GM23338 (cell line): ENCODE measurements around the gene ZNF792. TPM values are rescaled to one million over a fixed set of nuclear protein-coding genes. Genes with fewer than 3 reads are reported as not detected.

ENCODE experiments used
- CREB1 ChIP-seq: fragments of 250-450 bp; sonication (Bioruptor Pico); IDR thresholded peaks from 2 replicates; pipeline ENCODE4 v1.5.0; 2020; ENCODE audit warnings: low read depth, mild to moderate bottlenecking, moderate library complexity
- CTCF ChIP-seq, 2 experiments: fragments of 200-600 bp in 1 of 2; sonication (generic) in 1 of 2; conservative IDR thresholded peaks; 2 replicates each; pipeline versions ENCODE4 v1.5.1 to v1.6.1; 2016 to 2017; ENCODE audit warnings: antibody characterized with exemption in 2 of 2, low read depth in 2 of 2, mild to moderate bottlenecking in 2 of 2, moderate library complexity in 1 of 2
- ETS1 ChIP-seq: IDR thresholded peaks from 2 replicates; pipeline ENCODE4 v1.6.1; 2016; ENCODE audit warnings: antibody characterized with exemption
- polyA plus RNA-seq: library from polyadenylated mRNA; unstranded; fragments of >200 nt; fragmentation: Nextera tagmentation; extraction: Ambion mirVana; gene quantifications from 2 replicates; pipeline ENCODE4 v1.2.1, GENCODE V29; 2016
- total RNA-seq: library from RNA; depleted of rRNA; stranded (reverse); fragments of >200 nt; shearing (Covaris generic); gene quantifications from 2 replicates; pipeline ENCODE4 v1.2.3, GENCODE V29; 2014; rRNA removed

ZNF792 gene
- total and polyA plus RNA-seq, 2 experiments from 2014 or later: 1.3 to 12.8 TPM

- TF ChIP-seq ETS1: no peak
- no peak for TF ChIP-seq CREB1
- no peak for TF ChIP-seq CTCF (conservative IDR thresholded peaks at IDR 0.05; ENCODE audit: low read depth in 2 of 2)
Measured at GRCh38 chr19:34910770-34911169, 53.3 kb downstream of the ZNF792 start (continued).

Other genes with a start within 250 kb of the ZNF792 start
- 18.9 and 19.8 TPM in 2 replicates for gene ZNF181, start 230.0 kb downstream of the ZNF792 start, total RNA-seq
- gene ZNF181, start 230.0 kb downstream of the ZNF792 start, polyA plus RNA-seq: 7.3 and 7.4 TPM in 2 replicates
- gene ZNF599, start 191.0 kb downstream of the ZNF792 start, total RNA-seq: 5.2 and 6.0 TPM in 2 replicates
- gene ZNF599, start 191.0 kb downstream of the ZNF792 start, polyA plus RNA-seq: 3.6 and 4.6 TPM in 2 replicates
- 4.0 and 18.7 TPM in 2 replicates for gene ZNF30, start 37.3 kb downstream of the ZNF792 start, total RNA-seq
- 3.3 and 4.1 TPM in 2 replicates for gene ZNF30, start 37.3 kb downstream of the ZNF792 start, polyA plus RNA-seq
- 141 and 174 TPM in 2 replicates for gene GRAMD1A, start 36.1 kb upstream of the ZNF792 start, total RNA-seq
- gene GRAMD1A, start 36.1 kb upstream of the ZNF792 start, polyA plus RNA-seq: 122 and 125 TPM in 2 replicates
- gene SCN1B, start 66.2 kb upstream of the ZNF792 start, total RNA-seq: 3.4 and 4.8 TPM in 2 replicates
- 1.7 and 1.8 TPM in 2 replicates for gene SCN1B, start 66.2 kb upstream of the ZNF792 start, polyA plus RNA-seq
- 16.2 and 17.4 TPM in 2 replicates for gene HPN, start 77.5 kb upstream of the ZNF792 start, total RNA-seq
- gene HPN, start 77.5 kb upstream of the ZNF792 start, polyA plus RNA-seq: 14.0 and 14.6 TPM in 2 replicates
- not detected in 2 replicates for gene FXYD3, start 151.6 kb upstream of the ZNF792 start, total RNA-seq
- 0.81 and 0.89 TPM in 2 replicates for gene FXYD3, start 151.6 kb upstream of the ZNF792 start, polyA plus RNA-seq
- 3.6 and 4.3 TPM in 2 replicates for gene LGI4, start 170.8 kb upstream of the ZNF792 start, total RNA-seq
- 2.3 and 3.4 TPM in 2 replicates for gene LGI4, start 170.8 kb upstream of the ZNF792 start, polyA plus RNA-seq
- 1.5 and 1.7 TPM in 2 replicates for gene FXYD1, start 174.6 kb upstream of the ZNF792 start, total RNA-seq
- 26.8 and 31.3 TPM in 2 replicates for gene FXYD1, start 174.6 kb upstream of the ZNF792 start, polyA plus RNA-seq
- gene FXYD7, start 179.0 kb upstream of the ZNF792 start, total RNA-seq: 9.6 and 15.9 TPM in 2 replicates
- 43.7 and 44.0 TPM in 2 replicates for gene FXYD7, start 179.0 kb upstream of the ZNF792 start, polyA plus RNA-seq
- 97.7 and 98.9 TPM in 2 replicates for gene FXYD5, start 190.5 kb upstream of the ZNF792 start, total RNA-seq
- gene FXYD5, start 190.5 kb upstream of the ZNF792 start, polyA plus RNA-seq: 222 and 233 TPM in 2 replicates